Stimulated activated effector memory CD8-positive, alpha-beta T cell treated with anti-CD3 and anti-CD28 coated beads, Interleukin-12 subunit alpha, Interleukin-12 subunit beta, amount 100 ng/mL, for 72 hours (primary cell): ENCODE results near the gene ROPN1.
"Not testable (repeated sequence)": the region's sequence is repeated elsewhere in the genome, so short reads cannot be mapped to it uniquely, and the experiment has no call there.

ENCODE experiments used
- ATAC-seq: fragments of 150-1000 bp; cut with Tn5 transposase; 2 replicates; pipeline ENCODE4 v1.10.0; 2021
- DNase-seq, 2 donors: peaks; one replicate each; pipeline ENCODE4 v3.0.0; 2021 to 2022; ENCODE audit warnings: low spot score in 2 of 2
- H3K27ac Mint-ChIP-seq: one replicate; pipeline ENCODE4 v1.8.0; 2022; ENCODE audit warnings: mild to moderate bottlenecking, mixed read lengths
- H3K36me3 Mint-ChIP-seq: one replicate; pipeline ENCODE4 v1.8.0; 2022; ENCODE audit warnings: mild to moderate bottlenecking, mixed read lengths
- H3K4me1 Mint-ChIP-seq: one replicate; pipeline ENCODE4 v1.8.0; 2022; ENCODE audit warnings: mixed read lengths
- H3K4me3 Mint-ChIP-seq: one replicate; pipeline ENCODE4 v1.8.0; 2022; ENCODE audit warnings: mild to moderate bottlenecking, mixed read lengths
- H3K9me3 Mint-ChIP-seq: one replicate; pipeline ENCODE4 v1.8.0; 2022; ENCODE audit warnings: mixed read lengths

Gene ROPN1

DNA sequence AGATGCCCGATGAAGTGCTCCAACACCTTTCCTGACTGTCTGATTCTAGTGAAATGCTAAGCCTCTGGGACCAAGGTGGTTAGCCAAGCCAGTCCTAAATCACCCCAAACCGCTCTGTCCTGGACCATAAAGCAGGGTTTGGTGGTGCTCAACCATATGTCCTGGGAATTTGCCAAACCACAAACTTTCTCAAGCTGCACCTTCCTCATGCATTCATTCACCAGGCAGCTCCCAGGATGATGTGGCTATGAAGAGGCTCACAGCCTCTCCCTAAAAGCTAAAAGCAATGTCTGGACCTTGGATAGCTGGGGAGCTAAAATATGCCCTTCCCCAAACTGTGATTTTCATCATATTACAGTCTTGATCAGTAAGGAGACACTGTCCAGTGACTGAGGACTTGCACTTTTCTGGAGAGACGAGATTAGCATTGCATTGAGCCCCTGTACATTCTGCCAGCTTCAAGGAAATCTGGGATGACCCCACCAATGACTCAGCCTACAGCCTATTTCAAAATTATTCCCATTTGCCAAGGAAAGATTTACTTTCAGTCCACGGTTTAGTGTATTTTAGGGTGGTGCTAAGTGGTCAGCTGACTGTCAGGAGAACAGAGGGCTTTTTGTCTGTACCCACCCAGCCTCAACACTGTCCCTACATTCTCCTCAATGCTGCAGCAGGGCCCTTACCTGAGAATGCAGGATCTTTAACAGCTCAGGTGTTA is 15.6 kb downstream of the ROPN1 start:
- DNase-seq: not testable (repeated sequence)

DNA sequence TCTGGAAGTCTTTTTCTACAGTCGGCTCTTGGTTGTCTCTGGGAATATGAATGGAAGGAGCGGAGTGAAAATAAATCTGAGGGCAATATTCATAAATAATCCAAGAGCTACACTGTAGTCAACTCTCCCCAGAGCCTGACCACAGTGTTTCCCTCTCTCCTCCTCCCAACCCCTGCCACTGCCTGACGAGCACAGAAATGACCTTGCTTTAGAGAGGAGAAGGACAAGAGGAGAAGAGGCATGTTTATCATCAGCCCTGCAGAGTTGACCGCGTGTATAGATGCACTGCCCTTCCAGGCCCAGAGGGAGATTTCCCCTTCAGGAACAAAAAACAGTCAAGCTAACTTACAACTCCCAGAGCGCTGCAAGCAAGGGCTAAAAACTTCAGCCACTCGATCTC is 16.9 kb downstream of the ROPN1 start:
- not testable (repeated sequence) for ATAC-seq, H3K4me1 Mint-ChIP-seq, DNase-seq, H3K9me3 Mint-ChIP-seq, H3K36me3 Mint-ChIP-seq, H3K4me3 Mint-ChIP-seq, H3K27ac Mint-ChIP-seq

More for the DNA sequence above, 15.6 kb downstream of the ROPN1 start:
- ATAC-seq, H3K27ac Mint-ChIP-seq, H3K4me3 Mint-ChIP-seq, H3K4me1 Mint-ChIP-seq, H3K9me3 Mint-ChIP-seq, H3K36me3 Mint-ChIP-seq: not testable (repeated sequence)

DNA sequence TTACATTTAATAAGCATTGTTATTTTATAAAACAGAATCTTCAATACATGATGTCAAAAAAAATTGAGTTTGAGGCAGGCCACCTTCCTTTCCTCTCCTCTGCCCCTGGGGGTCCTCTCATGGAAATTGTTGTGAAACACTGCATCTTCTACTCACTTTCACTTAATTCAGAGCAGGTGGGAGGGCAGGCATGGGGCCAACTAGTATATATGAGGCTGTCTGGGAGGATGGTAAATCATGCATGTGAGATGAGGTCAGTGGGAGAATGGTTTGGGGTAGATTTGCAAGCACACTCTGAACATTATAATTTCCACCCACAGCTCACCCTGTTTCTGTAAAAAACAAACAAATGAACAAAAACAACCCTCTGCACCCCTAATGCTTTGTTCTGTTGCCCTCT is 20.5 kb downstream of the ROPN1 start:
- Mint-ChIP-seq H3K4me1 (no peaks in the 10 kb centered on the region), H3K36me3 (no peaks in the 10 kb centered on the region), H3K27ac (no peak overlapping the region), H3K9me3 (peaks cover 2% of the 10 kb centered on the region), H3K4me3 (no peak overlapping the region)
- ATAC-seq (no peak), DNase-seq (no peak)

DNA sequence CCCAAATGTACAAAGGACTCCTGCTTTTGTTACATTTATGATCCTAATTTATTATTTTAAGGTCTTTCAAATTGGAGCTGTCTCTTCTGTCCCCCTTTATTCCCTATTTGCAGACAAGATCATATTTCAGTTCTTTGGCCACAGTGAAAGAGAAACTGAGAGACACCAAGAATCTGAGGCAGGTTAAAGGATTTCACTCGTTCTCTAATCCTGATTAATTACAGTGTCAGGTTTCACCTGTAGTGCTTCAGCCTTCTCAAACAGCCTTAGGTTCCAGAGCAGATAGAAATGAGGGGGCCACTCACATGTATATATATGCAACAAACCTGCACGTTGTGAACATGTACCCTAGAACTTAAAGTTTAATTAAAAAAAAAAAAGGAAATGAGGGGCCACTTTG is 24.7 kb downstream of the ROPN1 start:
- H3K9me3 Mint-ChIP-seq, H3K36me3 Mint-ChIP-seq, DNase-seq, H3K4me1 Mint-ChIP-seq, H3K4me3 Mint-ChIP-seq, H3K27ac Mint-ChIP-seq, ATAC-seq: not testable (repeated sequence)

DNA sequence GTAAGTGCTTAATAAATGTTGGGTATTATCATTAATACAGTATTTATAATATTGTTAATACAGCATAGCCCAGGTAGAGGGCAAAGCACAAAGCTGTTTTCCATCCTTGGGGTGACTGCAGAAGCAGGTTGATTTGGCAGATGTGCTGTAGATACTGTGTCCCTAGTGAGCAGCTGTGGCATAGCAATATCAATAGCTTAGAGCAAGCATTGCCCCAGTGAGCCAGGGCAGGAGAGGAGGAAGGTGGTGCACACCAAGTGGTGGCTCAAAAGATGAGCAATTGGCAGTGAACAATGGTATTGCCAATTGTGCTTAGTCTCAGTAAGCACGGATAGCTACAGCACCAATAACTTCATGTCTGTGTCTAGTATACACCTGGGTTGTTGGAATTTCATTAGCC is 25.1 kb downstream of the ROPN1 start:
- not testable (repeated sequence) for H3K27ac Mint-ChIP-seq, H3K4me1 Mint-ChIP-seq, H3K9me3 Mint-ChIP-seq, H3K36me3 Mint-ChIP-seq, H3K4me3 Mint-ChIP-seq, DNase-seq
- ATAC-seq: peak; percentile 43

DNA sequence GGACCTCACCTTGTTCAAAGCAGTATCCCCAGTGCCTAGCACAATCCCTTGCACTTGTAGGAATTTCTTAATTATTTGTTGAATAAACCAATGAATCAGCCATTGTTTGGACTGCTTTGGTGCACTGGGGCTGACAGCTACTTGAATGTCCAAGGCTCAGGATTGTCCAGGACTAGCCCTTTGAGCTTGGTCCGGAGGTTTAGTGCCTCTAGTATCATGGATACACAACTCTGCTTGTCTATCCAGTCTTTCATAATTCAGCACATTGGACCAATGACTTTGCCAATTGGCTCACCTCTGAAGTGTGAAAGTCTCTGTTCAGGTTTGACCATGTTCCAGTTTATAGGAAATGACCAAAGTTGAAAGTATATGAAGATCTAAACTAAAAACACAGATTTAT is 27.1 kb downstream of the ROPN1 start:
- ATAC-seq, H3K36me3 Mint-ChIP-seq, H3K4me1 Mint-ChIP-seq, DNase-seq, H3K4me3 Mint-ChIP-seq, H3K27ac Mint-ChIP-seq, H3K9me3 Mint-ChIP-seq: not testable (repeated sequence)

DNA sequence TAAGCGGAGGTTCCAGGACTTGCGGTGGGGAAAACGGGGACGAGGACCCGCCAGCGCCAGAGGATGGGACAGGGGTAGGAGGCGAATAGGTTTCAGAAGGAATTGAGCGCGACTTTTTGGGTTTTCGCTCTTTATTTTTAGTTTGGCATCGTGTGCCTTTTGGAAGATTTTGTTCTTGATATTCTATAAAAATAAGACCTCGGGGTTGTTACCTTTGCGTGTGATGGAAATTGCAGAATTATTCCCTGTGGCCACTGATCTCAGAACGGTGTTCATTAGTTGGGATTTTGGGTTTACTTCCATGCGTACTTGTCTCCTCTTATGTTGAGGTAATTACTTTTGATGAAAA is 30.4 kb downstream of the ROPN1 start:
- Mint-ChIP-seq H3K9me3 (no peaks in the 10 kb centered on the region), H3K27ac (peak overlapping the region; percentile 96), H3K36me3 (peaks cover 6% of the 10 kb centered on the region), H3K4me1 (peaks cover 14% of the 10 kb centered on the region), H3K4me3 (peak overlapping the region; percentile 90)
- ATAC-seq: no peak
- DNase-seq: no peak

DNA sequence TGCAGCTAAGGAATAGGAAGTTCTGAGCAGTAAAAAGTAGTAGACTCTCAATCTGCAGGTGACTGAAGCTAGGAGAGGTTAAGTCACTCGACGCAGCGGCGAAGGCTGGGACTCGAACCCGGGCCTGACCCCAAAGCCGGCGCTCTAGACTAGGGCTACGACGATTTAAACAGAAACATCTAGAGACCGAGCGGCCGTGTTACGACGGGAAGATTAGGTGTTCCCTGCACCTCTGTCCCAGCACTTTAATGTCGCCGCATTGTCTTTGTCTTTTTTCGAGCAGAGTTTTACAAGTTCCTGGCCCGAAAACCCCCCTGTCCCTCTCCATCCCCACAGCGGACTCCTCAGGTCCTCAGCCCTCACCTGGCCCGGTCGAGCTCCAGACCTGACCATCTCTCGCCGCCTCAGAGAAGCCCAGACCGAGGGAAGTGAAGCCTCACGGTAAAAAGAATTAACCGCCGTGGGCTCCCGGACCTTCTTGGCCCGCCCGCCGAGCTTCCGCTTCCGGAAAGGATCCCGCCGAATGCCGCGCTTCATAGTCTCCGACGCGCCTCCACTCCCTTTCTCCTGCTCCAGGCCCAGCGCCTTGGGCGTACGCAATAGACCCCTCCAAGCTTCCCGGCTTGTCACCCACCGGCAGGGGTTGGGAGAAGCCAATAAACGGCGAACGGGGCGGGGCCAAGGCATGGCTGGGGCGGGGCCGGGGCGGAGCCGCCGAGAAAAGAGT is 31.0 kb downstream of the ROPN1 start, which contains the start of gene CCDC14:
Gene CCDC14, minus strand, starts transcription at position 449 of the 727 bp plus-strand sequence. Its CDS starts 56 bp downstream, at position 393.
- Mint-ChIP-seq H3K9me3 (no peaks in the 10 kb centered on the region), H3K36me3 (peaks cover 10% of the 10 kb centered on the region), H3K27ac (peak within 1 kb of the TSS; percentile 96), H3K4me3 (peak within 1 kb of the TSS; percentile 90), H3K4me1 (peaks cover 14% of the 10 kb centered on the region)
- DNase-seq (peak; percentile 56 to 86), ATAC-seq (peak; percentile 93)

DNA sequence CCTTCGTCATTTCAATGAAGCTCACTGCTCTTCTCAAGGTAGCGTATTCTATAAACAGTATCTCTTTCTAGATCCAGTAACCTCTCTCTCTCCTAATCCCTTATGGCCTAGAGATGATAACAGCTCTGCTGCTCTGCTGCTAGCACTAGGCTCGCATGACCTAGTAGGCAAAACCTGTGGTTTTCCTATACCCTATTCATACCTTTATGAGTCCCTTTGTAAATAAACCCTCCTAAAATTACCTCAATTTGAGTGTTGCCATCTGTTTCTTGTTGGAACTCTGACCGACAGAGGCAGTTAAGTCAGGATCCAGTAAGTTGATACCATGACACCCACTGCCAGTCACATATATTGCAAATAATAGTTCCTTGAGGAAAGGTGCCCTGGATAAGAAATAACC is 38.2 kb downstream of the ROPN1 start:
- Mint-ChIP-seq H3K27ac (no peak overlapping the region), H3K9me3 (no peaks in the 10 kb centered on the region), H3K36me3 (peaks cover 43% of the 10 kb centered on the region), H3K4me3 (no peak overlapping the region), H3K4me1 (peaks cover 4% of the 10 kb centered on the region)
- ATAC-seq: no peak
- DNase-seq: no peak

DNA sequence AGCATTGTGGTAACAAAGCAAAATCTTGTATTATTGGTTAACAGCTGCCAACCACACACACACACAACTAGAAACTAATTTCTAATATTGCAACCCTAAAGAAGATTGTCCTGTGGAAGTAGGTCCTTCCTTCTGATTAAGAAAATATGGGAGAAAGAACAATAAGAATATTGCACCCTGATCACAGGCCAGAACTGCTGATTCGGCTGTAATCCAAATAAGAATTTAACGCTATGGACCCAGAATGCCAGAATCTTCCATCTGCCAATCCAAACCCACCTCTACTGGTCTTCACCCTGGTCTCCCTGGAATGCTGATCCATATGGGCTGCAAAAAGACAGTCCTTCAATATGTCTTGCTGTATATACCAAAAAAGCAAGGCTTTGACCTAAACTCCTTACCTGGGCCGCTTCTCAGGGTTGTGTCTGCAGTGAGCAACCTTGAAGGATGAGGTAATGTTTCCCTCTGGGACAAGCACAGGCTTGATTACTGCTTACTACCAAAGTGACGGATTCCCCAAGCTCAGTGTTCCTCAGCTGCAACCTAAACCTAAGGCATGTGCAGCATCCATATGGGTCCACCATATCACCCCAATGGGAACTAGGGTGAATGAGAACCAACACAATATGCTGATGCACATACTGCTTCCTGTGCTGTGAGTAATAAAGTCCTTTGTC is 38.9 kb downstream of the ROPN1 start:
- no peaks in the 10 kb centered on the region for H3K4me1 Mint-ChIP-seq
- peaks cover 51% of the 10 kb centered on the region for H3K36me3 Mint-ChIP-seq
- no peak for DNase-seq
- ATAC-seq: no peak
- no peak overlapping the region for H3K27ac Mint-ChIP-seq
- no peaks in the 10 kb centered on the region for H3K9me3 Mint-ChIP-seq
- H3K4me3 Mint-ChIP-seq: no peak overlapping the region

DNA sequence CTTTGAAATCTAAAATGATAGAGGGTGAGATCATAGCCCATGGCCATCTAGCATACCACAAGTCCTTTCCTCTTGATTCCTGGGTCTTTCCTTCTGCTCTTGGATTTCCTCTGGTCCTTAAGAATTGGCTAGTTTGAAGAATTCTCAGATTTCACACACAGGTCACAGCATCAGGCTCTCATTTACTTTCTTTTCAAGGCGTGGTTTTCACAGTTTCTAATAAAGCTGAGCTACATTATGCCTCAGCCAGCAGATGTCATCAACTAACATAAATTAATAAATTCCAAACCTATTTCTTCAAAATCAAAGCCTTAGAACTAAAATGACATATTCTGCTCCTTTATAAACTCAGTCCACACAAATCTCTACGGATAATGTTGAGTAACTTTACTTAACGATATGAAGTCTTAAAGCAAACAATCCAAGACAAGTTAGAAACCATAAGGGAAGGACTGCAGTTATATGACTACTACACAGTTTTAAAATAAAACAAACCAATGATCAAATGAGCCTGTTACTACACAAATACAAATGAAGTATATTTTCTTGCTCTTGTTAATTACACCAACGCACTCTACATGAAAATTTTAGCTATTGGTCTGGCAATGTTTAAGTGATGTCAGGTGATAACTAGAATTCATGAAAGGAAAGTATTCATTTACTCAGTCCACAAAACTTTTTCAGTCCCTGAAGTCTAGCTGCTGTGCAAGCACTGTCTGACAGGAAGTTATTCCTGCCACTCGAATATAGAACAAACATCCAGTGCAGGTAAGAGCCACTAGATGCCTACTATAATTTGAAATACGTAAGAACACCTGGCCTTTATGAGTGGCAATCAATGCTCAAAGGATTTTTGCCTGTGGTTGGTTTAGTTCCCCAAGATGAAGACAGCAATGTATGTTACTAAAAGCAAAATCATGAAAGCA is 40.1 kb downstream of the ROPN1 start:
- Mint-ChIP-seq H3K4me3 (no peak overlapping the region), H3K36me3 (peaks cover 53% of the 10 kb centered on the region), H3K9me3 (no peaks in the 10 kb centered on the region), H3K27ac (no peak overlapping the region), H3K4me1 (no peaks in the 10 kb centered on the region)
- DNase-seq (no peak), ATAC-seq (no peak)

DNA sequence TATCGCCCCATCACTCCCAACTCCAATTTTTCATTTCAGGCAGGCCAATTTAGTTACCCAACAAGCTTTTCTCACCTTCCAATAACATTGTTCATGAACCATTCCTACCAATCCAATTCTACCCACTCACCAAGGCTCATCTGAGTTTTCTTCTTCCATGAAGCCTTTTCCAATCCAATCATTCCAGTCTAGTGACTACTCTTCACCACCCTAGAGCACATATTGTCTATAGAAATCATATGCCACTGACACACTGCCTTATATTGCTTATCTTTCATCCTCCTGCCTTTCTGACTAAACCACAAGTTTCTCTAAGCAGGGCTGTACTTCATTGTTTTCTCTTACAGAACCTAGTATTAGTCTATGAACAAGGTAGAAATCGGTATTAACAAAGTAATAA is 42.3 kb downstream of the ROPN1 start:
- Mint-ChIP-seq H3K36me3 (peaks cover 55% of the 10 kb centered on the region), H3K4me3 (no peak overlapping the region), H3K9me3 (no peaks in the 10 kb centered on the region), H3K4me1 (no peaks in the 10 kb centered on the region), H3K27ac (no peak overlapping the region)
- no peak for ATAC-seq
- DNase-seq: no peak

DNA sequence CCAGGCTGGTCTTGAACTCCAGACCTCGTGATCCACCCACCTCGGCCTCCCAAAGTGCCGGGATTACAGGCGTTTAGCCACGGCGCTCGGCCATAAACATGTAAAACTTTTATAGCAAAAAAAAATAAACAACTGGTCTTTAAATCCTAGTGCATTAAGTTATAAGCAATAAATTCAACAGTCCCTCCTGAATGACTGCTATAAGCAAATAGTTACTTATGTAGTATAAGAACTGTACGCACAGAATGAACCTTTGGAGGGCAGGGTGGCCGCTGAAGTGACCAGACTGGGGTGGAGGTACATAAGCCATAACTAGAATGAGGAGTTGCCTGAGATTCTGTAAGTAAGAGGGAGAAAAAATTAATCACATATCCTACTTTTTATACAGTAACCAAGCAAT is 43.5 kb downstream of the ROPN1 start:
- Mint-ChIP-seq H3K27ac (no peak overlapping the region), H3K36me3 (peaks cover 67% of the 10 kb centered on the region), H3K4me1 (no peaks in the 10 kb centered on the region), H3K9me3 (no peaks in the 10 kb centered on the region), H3K4me3 (no peak overlapping the region)
- DNase-seq: no peak
- ATAC-seq: no peak

DNA sequence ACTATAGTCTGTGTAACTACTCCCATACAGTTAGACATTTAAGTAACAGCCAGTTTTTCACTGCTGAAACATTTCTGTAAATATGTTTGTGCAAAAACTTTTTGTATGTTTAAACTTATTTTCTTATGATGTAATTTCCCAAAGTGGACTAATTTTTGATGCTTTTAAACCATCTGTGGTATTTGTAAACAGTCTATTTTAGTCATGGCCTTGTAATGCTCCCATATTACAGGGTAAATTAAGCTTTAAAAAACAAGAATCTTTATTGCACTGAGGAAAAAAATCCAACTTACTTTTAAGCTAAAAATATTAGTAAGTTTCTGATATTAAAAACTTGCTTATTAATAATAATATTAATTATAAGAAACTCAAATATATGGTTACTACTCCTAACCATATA is 44.4 kb downstream of the ROPN1 start:
- Mint-ChIP-seq H3K36me3 (peaks cover 71% of the 10 kb centered on the region), H3K4me1 (no peaks in the 10 kb centered on the region), H3K4me3 (no peak overlapping the region), H3K27ac (no peak overlapping the region), H3K9me3 (no peaks in the 10 kb centered on the region)
- DNase-seq (no peak), ATAC-seq (no peak)

DNA sequence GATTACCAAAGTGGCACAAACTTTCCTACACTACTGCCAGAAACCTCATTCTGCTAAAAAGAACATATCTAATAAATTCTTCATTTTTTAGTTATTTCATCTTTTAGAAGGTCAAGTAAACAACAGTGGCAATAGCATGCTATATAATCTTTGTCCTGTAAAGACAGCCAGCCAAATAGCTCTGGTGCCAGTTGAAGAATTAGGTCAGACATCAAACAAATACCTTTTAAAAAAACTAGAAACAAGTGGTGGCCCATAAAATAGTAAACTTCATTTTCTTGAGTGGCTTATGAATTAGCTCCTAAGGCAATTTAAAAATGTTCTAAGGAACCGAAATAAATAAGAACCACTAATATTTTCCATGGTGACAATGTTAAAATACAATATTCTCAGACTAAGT is 50.4 kb downstream of the ROPN1 start:
- Mint-ChIP-seq H3K4me3 (no peak overlapping the region), H3K27ac (no peak overlapping the region), H3K4me1 (no peaks in the 10 kb centered on the region), H3K9me3 (no peaks in the 10 kb centered on the region), H3K36me3 (peaks cover 47% of the 10 kb centered on the region)
- no peak for ATAC-seq
- no peak for DNase-seq
